GM19463 (cell line): Measurements from ENCODE around the gene ADSS2.
"Not testable (repeated sequence)": the region's sequence is repeated elsewhere in the genome, so short reads cannot be mapped to it uniquely, and the experiment has no call there.

ENCODE experiments used
- ATAC-seq: cut with Tn5 transposase; IDR thresholded peaks from one replicate; pipeline ENCODE4 v1.9.1; 2021; ENCODE audit warnings: mild to moderate bottlenecking, moderate library complexity; ENCODE audit not compliant: unreplicated experiment

ADSS2 gene

DNA sequence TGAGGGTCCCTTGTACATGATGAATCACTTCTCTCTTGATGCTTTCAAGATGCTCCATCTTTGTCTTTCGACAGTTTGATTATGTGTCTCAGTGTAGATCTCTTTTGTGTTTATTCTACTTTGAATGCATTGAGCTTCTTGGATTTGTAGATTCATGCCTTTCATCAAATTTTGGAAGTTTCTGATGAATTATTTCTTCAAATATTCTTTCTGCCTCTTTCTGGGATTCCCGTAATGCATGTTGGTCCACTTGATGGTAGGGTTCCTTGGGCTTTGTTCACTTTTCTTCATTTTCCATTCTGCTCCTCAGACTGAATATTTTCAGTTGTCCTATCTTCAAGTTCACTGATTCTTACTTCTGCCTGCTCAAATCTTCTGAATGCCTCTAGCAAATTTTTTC, 50.7 kb downstream of the ADSS2 start:
- no peak for ATAC-seq

DNA sequence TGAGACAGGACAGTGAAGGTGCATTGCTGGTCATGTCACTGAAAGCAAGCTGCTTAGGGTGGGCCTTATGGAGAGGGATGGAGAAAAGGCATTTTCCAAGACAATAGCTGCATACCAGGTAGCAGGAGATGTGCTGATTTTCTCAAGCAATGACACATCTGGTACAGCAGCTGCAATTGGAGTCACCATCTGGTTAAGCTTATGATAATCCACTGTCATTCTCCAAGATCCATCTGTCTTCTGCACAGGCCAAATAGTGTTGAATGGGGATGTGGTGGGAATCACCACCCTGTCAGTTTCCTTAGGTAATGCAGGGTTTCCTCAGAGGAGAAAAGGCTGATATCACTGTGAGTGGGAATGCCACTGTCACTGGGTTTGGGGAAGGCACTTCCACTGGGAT, 54.6 kb downstream of the ADSS2 start:
- no peak for ATAC-seq

DNA sequence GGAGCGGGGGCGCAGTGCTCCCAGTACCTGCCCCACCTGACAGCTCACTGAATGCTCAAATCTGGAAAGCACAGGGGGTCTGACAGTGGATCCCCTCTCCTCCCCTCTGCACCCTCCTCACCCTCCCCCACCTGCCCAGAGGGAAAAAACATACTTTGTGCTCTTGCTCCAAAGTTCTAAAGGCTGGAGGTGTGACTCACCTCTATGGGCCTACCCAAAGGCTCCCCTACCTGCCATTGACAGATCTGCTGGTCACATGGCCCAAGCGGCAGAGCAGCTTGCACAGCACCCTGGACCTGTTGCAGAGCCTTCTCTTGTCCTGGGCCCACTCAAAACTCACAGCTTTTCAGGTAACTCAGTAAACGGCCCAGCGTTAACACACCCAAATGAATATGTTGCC, 55.7 kb downstream of the ADSS2 start:
- ATAC-seq = no peak

DNA sequence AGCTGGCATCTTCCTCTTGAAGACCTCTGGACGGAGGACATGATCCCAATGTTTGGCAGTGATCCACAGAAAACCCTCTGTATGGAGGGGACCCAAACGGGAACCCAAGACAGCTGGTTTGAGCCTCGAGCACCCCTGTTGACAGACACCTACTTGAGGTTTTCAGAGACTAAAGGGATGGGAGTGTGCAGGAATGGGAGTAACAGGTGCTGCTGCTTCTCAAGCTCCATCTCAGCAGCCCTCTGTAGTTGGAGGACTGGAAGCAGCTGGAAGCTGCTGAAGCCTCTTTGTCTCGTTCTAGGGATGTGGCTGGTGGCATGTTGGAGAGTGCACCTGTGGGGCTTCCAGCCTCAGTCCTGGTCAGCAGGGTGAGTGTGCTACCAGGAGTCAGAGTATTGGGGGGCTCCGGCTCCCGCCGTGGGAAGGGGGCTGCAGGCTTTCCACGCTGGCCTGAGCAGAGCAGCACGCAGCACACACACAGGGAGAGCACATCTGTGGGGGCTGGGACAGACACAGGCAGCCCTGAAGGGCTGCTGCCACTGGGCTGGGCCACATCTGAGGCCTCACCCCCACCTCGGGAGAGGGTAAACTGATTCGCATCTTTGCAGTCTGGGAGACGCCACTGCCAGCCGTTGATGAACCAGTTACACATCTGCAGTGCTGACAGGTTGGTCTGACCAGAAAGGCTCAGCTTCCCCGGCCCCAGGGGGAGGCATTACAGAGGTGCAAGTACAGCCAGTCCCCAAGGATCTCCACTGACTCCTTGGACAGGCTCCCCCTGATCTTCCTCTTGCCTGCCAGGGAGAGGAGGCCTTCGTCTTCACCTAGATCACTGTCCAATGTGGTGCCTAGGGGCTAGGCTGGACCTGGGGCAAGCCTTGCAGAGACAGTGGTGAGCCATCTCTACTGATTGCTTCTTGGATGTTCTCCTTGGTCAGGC, 56.6 kb downstream of the ADSS2 start:
- ATAC-seq = no peak

- no peak for ATAC-seq
Observed at GRCh38 chr1:244394346-244394745, 57.4 kb downstream of the ADSS2 start.

GRCh38 chr1:244393604-244394176, 58.0 kb downstream of the ADSS2 start:
- no peak for ATAC-seq

DNA sequence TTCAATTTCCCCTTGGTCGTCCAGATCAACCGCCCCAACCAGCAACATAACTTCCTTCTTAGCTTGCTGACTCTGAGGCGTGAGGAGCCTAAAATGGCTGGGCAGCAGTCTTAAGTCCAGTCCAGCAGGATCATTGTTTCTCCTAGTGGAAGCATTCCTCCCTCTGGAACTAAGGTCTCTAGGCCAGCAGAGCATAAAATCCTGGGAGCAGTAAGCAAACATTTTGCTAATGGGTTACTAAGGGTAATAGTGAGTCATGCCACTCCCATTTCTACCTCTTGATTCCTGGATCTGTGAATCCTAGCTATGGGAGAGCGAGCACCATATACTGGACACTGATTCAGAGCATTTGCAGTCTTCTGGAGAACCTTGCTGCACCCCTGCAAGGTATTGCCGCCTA, 59.9 kb downstream of the ADSS2 start:
- no peak for ATAC-seq

DNA sequence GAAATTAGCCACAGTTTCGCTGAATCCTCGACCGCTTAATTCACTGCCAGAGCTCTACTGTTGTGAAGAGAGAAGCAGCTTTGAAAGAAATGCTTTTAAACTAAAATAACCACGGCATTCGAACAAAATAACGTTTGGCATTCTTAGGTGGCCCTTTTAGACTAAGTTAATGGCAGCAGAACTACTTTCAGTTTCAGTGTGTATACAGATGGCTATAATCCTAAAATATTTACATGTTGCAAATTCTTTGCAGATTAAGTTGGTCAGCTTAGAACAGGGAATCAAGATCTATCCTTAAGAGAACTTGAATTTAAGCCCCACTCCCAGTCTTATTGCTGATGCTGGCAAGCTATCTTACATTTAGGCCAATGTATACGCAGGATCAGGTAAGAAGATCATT, 62.7 kb downstream of the ADSS2 start:
- no peak for ATAC-seq

DNA sequence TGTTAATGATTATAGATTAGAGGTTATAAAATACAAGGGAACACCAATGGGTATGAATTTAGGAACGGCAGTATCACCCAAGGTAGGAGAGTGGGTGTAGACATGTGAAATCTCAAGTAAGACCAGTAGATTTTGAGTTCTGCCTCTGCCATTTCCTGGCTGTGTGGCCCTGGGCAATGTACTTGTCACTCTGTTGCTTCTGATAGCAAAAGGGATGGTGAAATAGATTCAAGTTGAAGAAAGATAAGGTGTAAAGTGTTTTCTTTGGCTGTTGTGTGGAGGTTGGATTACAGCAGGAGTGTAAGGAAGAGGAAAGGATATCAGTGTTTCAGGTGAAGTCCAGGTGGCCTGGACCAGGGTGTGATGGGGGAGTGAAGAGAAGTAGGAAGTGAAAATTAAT, 64.3 kb downstream of the ADSS2 start:
- no peak for ATAC-seq

DNA sequence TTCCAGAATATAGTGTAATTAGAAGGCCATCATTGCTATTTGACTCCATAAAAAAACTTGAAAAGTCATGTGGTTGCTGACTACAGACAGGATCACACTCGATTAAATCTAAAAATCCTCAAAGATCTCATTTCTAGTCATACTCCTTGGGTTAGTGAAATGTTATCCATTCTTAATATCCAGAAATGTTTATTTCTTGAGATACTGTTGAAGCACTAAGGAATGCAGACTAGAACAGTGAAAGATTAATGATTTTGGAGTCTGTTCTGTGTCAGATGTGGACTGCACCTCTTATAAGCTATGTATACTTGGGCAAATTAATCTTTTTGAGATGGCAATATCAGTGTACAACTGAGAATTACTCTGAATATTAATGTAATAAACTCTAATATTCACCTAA, 65.1 kb downstream of the ADSS2 start:
- ATAC-seq = no peak

- ATAC-seq = no peak
Observed at GRCh38 chr1:244384066-244384465, 67.6 kb downstream of the ADSS2 start.

DNA sequence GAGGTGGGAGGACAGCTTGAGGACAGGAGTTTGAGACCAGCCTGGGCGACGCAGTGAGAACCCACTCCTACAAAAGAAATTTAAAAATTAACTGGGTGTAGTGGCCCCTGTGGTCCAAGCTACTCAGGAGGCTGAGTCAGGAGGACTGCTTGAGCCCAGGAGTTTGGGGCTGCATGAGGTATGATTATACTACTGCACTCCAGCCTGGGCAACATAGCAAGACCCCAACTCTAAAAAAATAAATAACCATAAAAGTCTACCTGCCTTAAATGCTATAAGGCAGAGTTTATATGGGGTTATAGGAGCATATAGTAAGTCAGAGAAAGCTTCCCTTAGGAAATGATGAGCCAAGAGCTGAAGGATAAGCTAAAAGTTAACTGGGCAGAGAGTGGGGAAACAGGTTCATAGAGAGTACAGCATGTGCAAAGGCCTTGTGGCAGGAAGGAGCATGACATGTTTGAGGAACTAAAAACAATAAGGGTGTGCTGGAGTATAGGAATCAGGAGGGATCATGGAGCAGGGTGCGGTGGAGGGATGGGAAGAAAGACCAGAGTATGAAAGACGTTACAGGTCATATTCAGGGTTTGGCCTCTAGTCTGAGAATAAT, 68.3 kb downstream of the ADSS2 start:
- ATAC-seq = no peak

GRCh38 chr1:244381878-244382565, 69.7 kb downstream of the ADSS2 start:
- no peak for ATAC-seq

GRCh38 chr1:244376126-244376525, 75.6 kb downstream of the ADSS2 start:
- no peak for ATAC-seq

- no peak for ATAC-seq
Observed at GRCh38 chr1:244375051-244375450, 76.7 kb downstream of the ADSS2 start.

DNA sequence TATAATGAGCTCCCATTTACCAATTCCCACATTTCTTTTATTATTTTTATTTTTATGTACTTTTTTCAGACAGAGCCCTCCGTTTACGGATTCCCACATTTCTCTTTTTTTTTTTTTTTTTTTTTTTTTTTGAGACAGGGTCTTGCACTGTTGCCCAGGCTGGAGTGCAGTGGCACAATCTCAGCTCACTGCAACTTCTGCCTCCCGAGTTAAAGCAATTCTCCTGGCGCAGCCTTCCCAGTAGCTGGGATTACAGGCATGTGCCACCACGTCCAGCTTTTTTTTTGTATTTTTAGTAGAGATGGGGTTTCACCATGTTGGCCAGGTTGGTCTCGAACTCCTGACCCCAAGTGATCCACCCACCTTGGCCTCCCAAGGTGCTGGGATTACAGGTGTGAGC, 77.2 kb downstream of the ADSS2 start:
- not testable (repeated sequence) for ATAC-seq

DNA sequence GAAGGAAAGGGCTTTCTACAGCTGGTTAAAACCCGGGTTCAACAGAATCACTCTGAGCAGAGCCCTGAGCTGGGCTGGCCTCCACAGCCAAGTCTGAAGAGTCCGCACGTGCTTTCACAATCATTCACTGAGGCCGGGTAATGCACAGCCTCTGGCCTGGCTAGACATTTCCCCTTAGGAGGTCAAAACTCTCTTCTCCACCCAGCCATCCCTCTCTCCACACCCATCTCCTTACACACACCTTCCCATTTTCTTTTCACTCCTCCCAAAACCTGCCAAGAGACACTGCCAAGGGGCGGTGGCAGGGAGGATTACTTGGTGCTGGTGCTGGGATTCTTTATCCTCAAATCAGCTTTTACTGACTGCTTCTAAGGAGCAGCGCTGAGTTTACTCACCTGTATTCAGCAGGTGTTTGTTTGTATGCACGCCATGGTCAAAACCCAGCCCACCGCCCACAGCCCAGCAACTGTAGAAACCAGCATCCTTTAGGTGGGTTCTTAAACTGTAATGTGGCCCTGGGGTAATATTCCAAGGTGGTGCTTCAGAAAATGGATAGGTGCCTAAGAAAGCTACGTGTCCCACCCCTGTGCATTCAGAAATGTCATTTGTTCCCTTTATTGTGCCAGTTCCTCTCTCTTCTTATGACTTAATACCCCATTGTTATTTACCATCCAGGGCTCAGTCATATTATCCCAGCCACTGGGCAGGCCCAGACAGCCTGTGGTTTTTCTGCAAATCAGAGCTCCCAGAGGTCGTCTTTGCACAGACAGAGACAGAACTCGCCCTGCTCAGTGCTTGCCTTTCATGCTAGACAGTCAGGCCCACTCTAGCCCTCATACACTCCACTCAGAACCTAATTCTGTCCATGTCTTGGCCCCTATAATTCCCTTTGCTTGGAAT, 80.2 kb downstream of the ADSS2 start:
- peak; percentile 67 for ATAC-seq

GRCh38 chr1:244370060-244370637, 81.6 kb downstream of the ADSS2 start:
- ATAC-seq = no peak

- no peak for ATAC-seq
Observed at GRCh38 chr1:244369256-244370057, 82.3 kb downstream of the ADSS2 start.
